ENCODE data around the gene CYB5R2.

CYB5R2 gene

GRCh38 chr11:7672960-7673723 lies at the start of gene CYB5R2:
Gene CYB5R2, minus strand, starts transcription at chr11:7673500. Its CDS starts 675 bp downstream, at chr11:7672825.
- DNase-seq (ENCODE audit: low spot score): peak; percentile 77

GRCh38 chr11:7714786-7715185 lies 41.5 kb upstream of the CYB5R2 start:
- DNase-seq (ENCODE audit: low spot score): no peak

- DNase-seq (ENCODE audit: low spot score): no peak
These were observed 33.1 kb upstream of the CYB5R2 start, which contains the start of gene OVCH2 for GRCh38 chr11:7706377-7706776. Gene OVCH2, minus strand, starts transcription at chr11:7706477. Its CDS starts 83 bp downstream, at chr11:7706394.

- no peak for DNase-seq (ENCODE audit: low spot score)
These were observed 30.4 kb upstream of the CYB5R2 start for GRCh38 chr11:7703740-7704139.

- no peak for DNase-seq (ENCODE audit: low spot score)
These were observed 23.1 kb upstream of the CYB5R2 start for GRCh38 chr11:7696424-7696823.

- no peak for DNase-seq (ENCODE audit: low spot score)
These were observed 20.9 kb upstream of the CYB5R2 start for GRCh38 chr11:7694235-7694634.

GRCh38 chr11:7692426-7692825 lies 19.1 kb upstream of the CYB5R2 start:
- no peak for DNase-seq (ENCODE audit: low spot score)

- no peak for DNase-seq (ENCODE audit: low spot score)
These were observed 18.6 kb upstream of the CYB5R2 start for GRCh38 chr11:7691759-7692350.

GRCh38 chr11:7690648-7691047 lies 17.3 kb upstream of the CYB5R2 start:
- no peak for DNase-seq (ENCODE audit: low spot score)

GRCh38 chr11:7689239-7689638 lies 15.9 kb upstream of the CYB5R2 start:
- DNase-seq (ENCODE audit: low spot score): no peak

- DNase-seq (ENCODE audit: low spot score): no peak
These were observed 15.0 kb upstream of the CYB5R2 start for GRCh38 chr11:7688238-7688826.

GRCh38 chr11:7687386-7687785 lies 14.1 kb upstream of the CYB5R2 start:
- no peak for DNase-seq (ENCODE audit: low spot score)

- no peak for DNase-seq (ENCODE audit: low spot score)
These were observed 13.5 kb upstream of the CYB5R2 start for GRCh38 chr11:7686761-7687160.

- no peak for DNase-seq (ENCODE audit: low spot score)
These were observed 10.3 kb upstream of the CYB5R2 start for GRCh38 chr11:7683571-7683970.

- DNase-seq (ENCODE audit: low spot score): no peak
These were observed 4.5 kb upstream of the CYB5R2 start for GRCh38 chr11:7677796-7678201.

GRCh38 chr11:7677071-7677470 lies 3.8 kb upstream of the CYB5R2 start:
- DNase-seq (ENCODE audit: low spot score): no peak

GRCh38 chr11:7675631-7676030 lies 2.3 kb upstream of the CYB5R2 start:
- no peak for DNase-seq (ENCODE audit: low spot score)

GRCh38 chr11:7673724-7674434 lies 579 bp upstream of the CYB5R2 start:
- DNase-seq (ENCODE audit: low spot score): peak; percentile 35

GRCh38 chr11:7672276-7672959 lies 882 bp downstream of the CYB5R2 start:
- no peak for DNase-seq (ENCODE audit: low spot score)

GRCh38 chr11:7671347-7672215 lies 1.7 kb downstream of the CYB5R2 start:
- DNase-seq (ENCODE audit: low spot score): no peak

- no peak for DNase-seq (ENCODE audit: low spot score)
These were observed 2.7 kb downstream of the CYB5R2 start for GRCh38 chr11:7670641-7671040.
